Natural killer cell (primary cell): ENCODE measurements around the gene PHF19. TPM values are rescaled to one million over a fixed set of nuclear protein-coding genes. Genes with fewer than 3 reads are reported as not detected.

Source experiments
- ATAC-seq, 3 donors: fragments of 150-1000 bp in 2 of 3; fragments of 200-7000 bp in 1 of 3; cut with Tn5 transposase; 1 replicate in 1 of 3; 2 replicates in 2 of 3; pipeline ENCODE4 v1.10.0; 2021; ENCODE audit warnings: mild to moderate bottlenecking in 2 of 3, moderate library complexity in 2 of 3
- DNase-seq, 2 donors: peaks; one replicate each; pipeline versions ENCODE4 v3.0.0 to v3.0.0-alpha.2; 2013 to 2021; ENCODE audit warnings: mixed read lengths in 1 of 2
- H3K27ac ChIP-seq: one replicate; pipeline ENCODE4 v1.5.1; 2013; ENCODE audit warnings: mild to moderate bottlenecking, low read length
- H3K27me3 ChIP-seq: one replicate; pipeline ENCODE4 v1.6.1; 2013; ENCODE audit warnings: low read length; ENCODE audit not compliant: control insufficient read depth, insufficient read depth
- H3K36me3 ChIP-seq: one replicate; pipeline ENCODE4 v1.6.1; 2013; ENCODE audit warnings: low read length; ENCODE audit not compliant: control insufficient read depth, insufficient read depth
- H3K4me1 ChIP-seq: one replicate; pipeline ENCODE4 v1.6.1; 2013; ENCODE audit warnings: low read length; ENCODE audit not compliant: control insufficient read depth, insufficient read depth
- H3K4me3 ChIP-seq: one replicate; pipeline ENCODE4 v1.5.1; 2013; ENCODE audit warnings: low read length
- H3K9me3 ChIP-seq: one replicate; pipeline ENCODE4 v1.6.1; 2013; ENCODE audit warnings: low read length; ENCODE audit not compliant: control insufficient read depth, insufficient read depth
- H3K27ac Mint-ChIP-seq, 2 donors: one replicate each; pipeline ENCODE4 v1.8.0; 2022; ENCODE audit warnings: mild to moderate bottlenecking in 2 of 2, mixed read lengths in 2 of 2, moderate library complexity in 1 of 2
- H3K27me3 Mint-ChIP-seq, 2 donors: one replicate each; pipeline ENCODE4 v1.8.0; 2022; ENCODE audit warnings: low read depth in 2 of 2, mixed read lengths in 2 of 2
- H3K36me3 Mint-ChIP-seq: one replicate; pipeline ENCODE4 v1.8.0; 2022; ENCODE audit warnings: mixed read lengths
- H3K4me1 Mint-ChIP-seq, 2 donors: one replicate each; pipeline ENCODE4 v1.8.0; 2022; ENCODE audit warnings: mixed read lengths in 2 of 2
- H3K4me3 Mint-ChIP-seq: one replicate; pipeline ENCODE4 v1.8.0; 2022; ENCODE audit warnings: mild to moderate bottlenecking, moderate library complexity, mixed read lengths
- H3K9me3 Mint-ChIP-seq, 2 donors: one replicate each; pipeline ENCODE4 v1.8.0; 2022; ENCODE audit warnings: mixed read lengths in 2 of 2
- WGBS: methylation state at CpG from one replicate; pipeline ENCODE4 v1.1.7; 2013; ENCODE audit warnings: missing lambda C conversion rate; ENCODE audit not compliant: insufficient coverage; 5-methylcytosine and 5-hydroxymethylcytosine counted together
- intact Hi-C: fragments of 100-400 bp; cut with micrococcal nuclease; formaldehyde crosslinking; loops from one replicate; pipeline ENCODE4 v1.14.2; 2022
- total RNA-seq, 4 donors: library from RNA; stranded (reverse); fragments of 120-200 nt in 1 of 4; gene quantifications; one replicate each; pipeline versions ENCODE4 v1.2.3 to v1.2.4, GENCODE V29; 2013 to 2022
- TF ChIP-seq, protein P1 (sequence below): fragments of 200-600 bp; IDR thresholded peaks from one replicate; pipeline ENCODE4 v1.8.0; 2022; ENCODE audit warnings: antibody characterized with exemption

The PHF19 gene
- total RNA-seq, 3 donors from 2014 or later (not counting 1 experiment from before 2014, with no cell fraction given): 34.1 to 54.0 (median 47.8) TPM

GRCh38 chr9:120898396-120898795 is 21.4 kb upstream of the PHF19 start:
- no peaks in the 10 kb centered on the region for H3K27me3 ChIP-seq
- no peak for DNase-seq
- no peaks in the 10 kb centered on the region for H3K27me3 Mint-ChIP-seq
- H3K9me3 ChIP-seq: no peaks in the 10 kb centered on the region
- no peak overlapping the region for H3K4me3 ChIP-seq
- H3K4me3 Mint-ChIP-seq: no peak overlapping the region
- intact Hi-C loops: no loop called here
- H3K27ac ChIP-seq: no peak overlapping the region
- no peak overlapping the region for H3K27ac Mint-ChIP-seq
- peaks cover 35% of the 10 kb centered on the region for H3K4me1 ChIP-seq
- WGBS: 88% methylated on average over 3 of the region's 3 CpGs
- peaks cover 12 to 17% of the 10 kb centered on the region in 2 donors for H3K4me1 Mint-ChIP-seq
- H3K36me3 Mint-ChIP-seq: no peaks in the 10 kb centered on the region
- TF ChIP-seq, protein P1, sequence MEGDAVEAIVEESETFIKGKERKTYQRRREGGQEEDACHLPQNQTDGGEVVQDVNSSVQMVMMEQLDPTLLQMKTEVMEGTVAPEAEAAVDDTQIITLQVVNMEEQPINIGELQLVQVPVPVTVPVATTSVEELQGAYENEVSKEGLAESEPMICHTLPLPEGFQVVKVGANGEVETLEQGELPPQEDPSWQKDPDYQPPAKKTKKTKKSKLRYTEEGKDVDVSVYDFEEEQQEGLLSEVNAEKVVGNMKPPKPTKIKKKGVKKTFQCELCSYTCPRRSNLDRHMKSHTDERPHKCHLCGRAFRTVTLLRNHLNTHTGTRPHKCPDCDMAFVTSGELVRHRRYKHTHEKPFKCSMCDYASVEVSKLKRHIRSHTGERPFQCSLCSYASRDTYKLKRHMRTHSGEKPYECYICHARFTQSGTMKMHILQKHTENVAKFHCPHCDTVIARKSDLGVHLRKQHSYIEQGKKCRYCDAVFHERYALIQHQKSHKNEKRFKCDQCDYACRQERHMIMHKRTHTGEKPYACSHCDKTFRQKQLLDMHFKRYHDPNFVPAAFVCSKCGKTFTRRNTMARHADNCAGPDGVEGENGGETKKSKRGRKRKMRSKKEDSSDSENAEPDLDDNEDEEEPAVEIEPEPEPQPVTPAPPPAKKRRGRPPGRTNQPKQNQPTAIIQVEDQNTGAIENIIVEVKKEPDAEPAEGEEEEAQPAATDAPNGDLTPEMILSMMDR: no peak
- peaks cover 9% of the 10 kb centered on the region for H3K36me3 ChIP-seq
- no peak for ATAC-seq
- no peaks in the 10 kb centered on the region for H3K9me3 Mint-ChIP-seq

- H3K27me3 ChIP-seq: no peaks in the 10 kb centered on the region
- H3K4me1 Mint-ChIP-seq: peaks cover 15 to 24% of the 10 kb centered on the region in 2 donors
- peaks cover 44% of the 10 kb centered on the region for H3K4me1 ChIP-seq
- H3K4me3 ChIP-seq: no peak overlapping the region
- H3K27me3 Mint-ChIP-seq: no peaks in the 10 kb centered on the region
- no peaks in the 10 kb centered on the region for H3K36me3 Mint-ChIP-seq
- TF ChIP-seq, protein P1: no peak
- no peak for ATAC-seq
- H3K4me3 Mint-ChIP-seq: no peak overlapping the region
- no peaks in the 10 kb centered on the region for H3K36me3 ChIP-seq
- no peak overlapping the region for H3K27ac ChIP-seq
- no peak for DNase-seq
- WGBS: no CpG with 5 or more reads among the region's 2 CpGs
- H3K9me3 ChIP-seq: no peaks in the 10 kb centered on the region
- H3K9me3 Mint-ChIP-seq: no peaks in the 10 kb centered on the region
- intact Hi-C loops: no loop called here
- H3K27ac Mint-ChIP-seq: no peak overlapping the region
Measured at GRCh38 chr9:120895951-120896350, 19.0 kb upstream of the PHF19 start.

GRCh38 chr9:120894321-120895148 is 17.5 kb upstream of the PHF19 start:
- H3K27me3 ChIP-seq: no peaks in the 10 kb centered on the region
- H3K4me1 ChIP-seq: peaks cover 49% of the 10 kb centered on the region
- H3K4me3 ChIP-seq: no peak overlapping the region
- no peak for ATAC-seq
- H3K4me3 Mint-ChIP-seq: no peak overlapping the region
- intact Hi-C loops: no loop called here
- no peaks in the 10 kb centered on the region for H3K36me3 Mint-ChIP-seq
- no peaks in the 10 kb centered on the region for H3K9me3 Mint-ChIP-seq
- no peak for DNase-seq
- H3K4me1 Mint-ChIP-seq: peaks cover 15 to 24% of the 10 kb centered on the region in 2 donors
- no peaks in the 10 kb centered on the region for H3K27me3 Mint-ChIP-seq
- H3K27ac ChIP-seq: no peak overlapping the region
- no peaks in the 10 kb centered on the region for H3K36me3 ChIP-seq
- TF ChIP-seq, protein P1: no peak
- WGBS: 93% methylated on average over 63 of the region's 63 CpGs
- H3K27ac Mint-ChIP-seq: no peak overlapping the region
- no peaks in the 10 kb centered on the region for H3K9me3 ChIP-seq
